Transverse colon (tissue), 4 donors: ENCODE data around the gene PHACTR3.

Experiments
- CTCF ChIP-seq, 5 experiments: fragments of 200-600 bp in 3 of 5; fragments of 450-650 bp in 2 of 5; sonication (generic) in 3 of 5; IDR thresholded peaks; 1 replicate in 2 of 5; 2 replicates in 3 of 5; pipeline ENCODE4 v1.5.1; 2016 to 2017; ENCODE audit warnings: antibody characterized with exemption in 5 of 5, inconsistent platforms in 3 of 5, mild to moderate bottlenecking in 2 of 5, moderate library complexity in 1 of 5
- EP300 ChIP-seq: sonication (generic); formaldehyde crosslinking; IDR thresholded peaks from one replicate; pipeline ENCODE4 v1.6.1; 2017; ENCODE audit warnings: antibody characterized with exemption, low read depth
- POLR2A ChIP-seq: fragments of 450-650 bp; IDR thresholded peaks from one replicate; pipeline ENCODE4 v1.6.1; 2016; ENCODE audit warnings: antibody characterized with exemption, mild to moderate bottlenecking, moderate library complexity
- POLR2AphosphoS5 ChIP-seq, 3 donors: sonication (generic); formaldehyde crosslinking; IDR thresholded peaks; one replicate each; pipeline ENCODE4 v1.6.1; 2016; ENCODE audit warnings: antibody characterized with exemption in 3 of 3

- no peak for TF ChIP-seq EP300
- no peak for TF ChIP-seq CTCF (IDR thresholded peaks at IDR 0.05)
- no peak for TF ChIP-seq POLR2A
- TF ChIP-seq POLR2AphosphoS5 (IDR thresholded peaks at IDR 0.05), result no peak
Measured at GRCh38 chr20:59802018-59802417, 197.7 kb downstream of the PHACTR3 start.
